ENCODE data around the gene PRRX1. TPM values are rescaled to one million over a fixed set of nuclear protein-coding genes. Genes with fewer than 3 reads are reported as not detected.

The PRRX1 gene
- total and polyA plus RNA-seq, 2 of the 13 experiments (the other 11 are each of a cell fraction or from before 2014, with no cell fraction given) = not detected

DNA sequence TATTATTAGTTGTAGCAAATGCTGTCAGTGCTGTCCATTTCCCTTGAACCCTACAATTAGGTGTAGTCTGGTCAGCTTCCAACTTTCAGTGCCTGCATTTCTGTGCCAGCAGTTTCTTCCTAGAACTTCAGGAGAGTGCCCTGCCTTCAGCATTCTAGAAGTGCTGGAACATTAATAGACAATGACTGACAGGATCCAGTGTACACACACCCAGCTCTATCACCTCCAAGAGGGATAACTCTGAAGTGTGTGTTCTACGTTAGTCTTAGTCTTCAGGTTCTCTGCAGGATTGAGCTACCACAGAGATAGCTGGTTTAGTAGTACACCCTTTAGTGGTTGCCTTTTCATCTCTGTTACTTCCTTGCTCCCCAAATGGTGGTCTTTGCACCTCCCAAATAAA lies 61.4 kb downstream of the PRRX1 start (continued):
- TF ChIP-seq, protein P1, sequence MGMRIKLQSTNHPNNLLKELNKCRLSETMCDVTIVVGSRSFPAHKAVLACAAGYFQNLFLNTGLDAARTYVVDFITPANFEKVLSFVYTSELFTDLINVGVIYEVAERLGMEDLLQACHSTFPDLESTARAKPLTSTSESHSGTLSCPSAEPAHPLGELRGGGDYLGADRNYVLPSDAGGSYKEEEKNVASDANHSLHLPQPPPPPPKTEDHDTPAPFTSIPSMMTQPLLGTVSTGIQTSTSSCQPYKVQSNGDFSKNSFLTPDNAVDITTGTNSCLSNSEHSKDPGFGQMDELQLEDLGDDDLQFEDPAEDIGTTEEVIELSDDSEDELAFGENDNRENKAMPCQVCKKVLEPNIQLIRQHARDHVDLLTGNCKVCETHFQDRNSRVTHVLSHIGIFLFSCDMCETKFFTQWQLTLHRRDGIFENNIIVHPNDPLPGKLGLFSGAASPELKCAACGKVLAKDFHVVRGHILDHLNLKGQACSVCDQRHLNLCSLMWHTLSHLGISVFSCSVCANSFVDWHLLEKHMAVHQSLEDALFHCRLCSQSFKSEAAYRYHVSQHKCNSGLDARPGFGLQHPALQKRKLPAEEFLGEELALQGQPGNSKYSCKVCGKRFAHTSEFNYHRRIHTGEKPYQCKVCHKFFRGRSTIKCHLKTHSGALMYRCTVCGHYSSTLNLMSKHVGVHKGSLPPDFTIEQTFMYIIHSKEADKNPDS (CRISPR knock-in tag; IDR thresholded peaks at IDR 0.05) = no peak
- TF ChIP-seq ZNF7 (CRISPR knock-in tag; IDR thresholded peaks at IDR 0.05) = no peak

DNA sequence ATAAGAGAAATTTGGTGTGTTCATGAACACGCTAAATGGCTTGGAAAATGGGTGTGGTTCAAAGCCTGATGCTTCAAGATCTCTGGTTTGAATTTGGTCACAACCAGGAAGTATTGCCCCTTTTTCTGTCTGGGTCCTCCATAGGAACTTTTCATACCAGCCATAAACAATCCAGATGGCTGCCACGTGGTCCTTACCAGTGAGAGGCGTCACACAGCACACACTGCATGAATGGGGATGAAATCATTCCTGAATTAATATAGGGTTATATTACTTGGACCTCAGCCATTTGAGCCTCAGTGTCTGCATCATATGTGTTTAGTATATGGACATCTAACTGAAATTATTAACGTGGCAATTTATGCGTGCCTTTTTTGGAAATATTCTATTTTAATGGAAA lies 64.0 kb downstream of the PRRX1 start:
- Histone ChIP-seq H3K4me3 (replicated peaks in 1 of 3; ENCODE audit: insufficient read depth in 1 of 3, low read depth in 2 of 3, low read length in 3 of 3) (no peak overlapping the region), H2AFZ (ENCODE audit: low read length) (no peak overlapping the region), H3K27ac (ENCODE audit: extremely low read length, insufficient read depth, low read length) (no peak overlapping the region), H3K9me3 (ENCODE audit: low read length) (no peaks in the 10 kb centered on the region), H3K9ac (ENCODE audit: insufficient read depth, low read depth, low read length) (no peak overlapping the region), H3K4me1 (ENCODE audit: insufficient read depth, low read length) (no peaks in the 10 kb centered on the region), H4K20me1 (ENCODE audit: insufficient read depth, low read length) (no peaks in the 10 kb centered on the region), H3K4me2 (ENCODE audit: low read depth, low read length) (no peak overlapping the region), H3K36me3 (replicated peaks in 1 of 2; ENCODE audit: control insufficient read depth in 1 of 2, insufficient read depth in 2 of 2, low read length in 2 of 2) (no peaks in the 10 kb centered on the region), H3K27me3 (ENCODE audit: control insufficient read depth in 1 of 2, insufficient read depth in 2 of 2, low read length in 2 of 2) (no peaks in the 10 kb centered on the region), H3K79me2 (ENCODE audit: insufficient read depth, low read length) (no peaks in the 10 kb centered on the region)
- intact Hi-C loops (cut with micrococcal nuclease; ENCODE audit: unreplicated experiment) (no loop called here), in situ Hi-C loops (cut with HindIII; ENCODE audit: extremely low pct_ligation_motif_present, low pct_unique_long_range_greater_than_20kb) (no loop called here)
- DNase-seq (ENCODE audit: low spot score) (no peak), FAIRE-seq (no peak), ATAC-seq (no peak)
- WGBS (ENCODE audit: low lambda C conversion rate) = 17% methylated on average over 5 of the region's 5 CpGs
- CTCF ChIA-PET (ENCODE audit: low intra/inter-chr PET ratio, low total read pairs) = no interaction called here
- no peak for TF ChIP-seq GPN1 (CRISPR knock-in tag; IDR thresholded peaks at IDR 0.05; ENCODE audit: borderline replicate concordance)
- TF ChIP-seq CEBPG (CRISPR knock-in tag; IDR thresholded peaks at IDR 0.05) = no peak
- TF ChIP-seq, protein P2, sequence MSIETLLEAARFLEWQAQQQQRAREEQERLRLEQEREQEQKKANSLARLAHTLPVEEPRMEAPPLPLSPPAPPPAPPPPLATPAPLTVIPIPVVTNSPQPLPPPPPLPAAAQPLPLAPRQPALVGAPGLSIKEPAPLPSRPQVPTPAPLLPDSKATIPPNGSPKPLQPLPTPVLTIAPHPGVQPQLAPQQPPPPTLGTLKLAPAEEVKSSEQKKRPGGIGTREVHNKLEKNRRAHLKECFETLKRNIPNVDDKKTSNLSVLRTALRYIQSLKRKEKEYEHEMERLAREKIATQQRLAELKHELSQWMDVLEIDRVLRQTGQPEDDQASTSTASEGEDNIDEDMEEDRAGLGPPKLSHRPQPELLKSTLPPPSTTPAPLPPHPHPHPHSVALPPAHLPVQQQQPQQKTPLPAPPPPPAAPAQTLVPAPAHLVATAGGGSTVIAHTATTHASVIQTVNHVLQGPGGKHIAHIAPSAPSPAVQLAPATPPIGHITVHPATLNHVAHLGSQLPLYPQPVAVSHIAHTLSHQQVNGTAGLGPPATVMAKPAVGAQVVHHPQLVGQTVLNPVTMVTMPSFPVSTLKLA (IDR thresholded peaks at IDR 0.05) = peak; percentile 19; the same call in 1 of the 2 replicates
- TF ChIP-seq, protein P3, sequence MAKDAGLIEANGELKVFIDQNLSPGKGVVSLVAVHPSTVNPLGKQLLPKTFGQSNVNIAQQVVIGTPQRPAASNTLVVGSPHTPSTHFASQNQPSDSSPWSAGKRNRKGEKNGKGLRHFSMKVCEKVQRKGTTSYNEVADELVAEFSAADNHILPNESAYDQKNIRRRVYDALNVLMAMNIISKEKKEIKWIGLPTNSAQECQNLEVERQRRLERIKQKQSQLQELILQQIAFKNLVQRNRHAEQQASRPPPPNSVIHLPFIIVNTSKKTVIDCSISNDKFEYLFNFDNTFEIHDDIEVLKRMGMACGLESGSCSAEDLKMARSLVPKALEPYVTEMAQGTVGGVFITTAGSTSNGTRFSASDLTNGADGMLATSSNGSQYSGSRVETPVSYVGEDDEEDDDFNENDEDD (CRISPR knock-in tag; IDR thresholded peaks at IDR 0.05; ENCODE audit: borderline replicate concordance) = no peak
- TF ChIP-seq EHMT2 (IDR thresholded peaks at IDR 0.05; ENCODE audit: borderline replicate concordance, low read depth, low read length) = no peak
- no peak for TF ChIP-seq SP140L (CRISPR knock-in tag; IDR thresholded peaks at IDR 0.05; ENCODE audit: borderline replicate concordance)
- no peak for TF ChIP-seq ZNF598 (CRISPR knock-in tag; IDR thresholded peaks at IDR 0.05; ENCODE audit: borderline replicate concordance)
- POLR2A ChIA-PET = no interaction called here
- BruUV-seq (replicated peaks) = no TSS peak

All from HepG2 (cell line).